Endothelial cell of umbilical vein (primary cell): ENCODE results near the gene LRCH1. TPM values are rescaled to one million over a fixed set of nuclear protein-coding genes. Genes with fewer than 3 reads are reported as not detected.

Experiments used
- BruUV-seq: library from RNA; stranded (reverse); fragments of 400-500 nt; replicated peaks from 2 replicates; lab custom pipeline; 2021; lab: Mats Ljungman, UMichigan
- CTCF ChIA-PET: fragments of 300-600, 350-600 bp; sonication (Branson Sonifier 250); formaldehyde crosslinking; loops from one replicate; lab custom pipeline; 2021; ENCODE audit warnings: antibody characterized with exemption, inconsistent platforms; lab: Charles Lee
- POLR2A ChIA-PET: fragments of 300-600, 350-600 bp; sonication (Branson Sonifier 250); formaldehyde crosslinking; loops from one replicate; lab custom pipeline; 2021; ENCODE audit warnings: antibody characterized with exemption, inconsistent platforms; lab: Charles Lee
- DNase-seq: peaks from one replicate; pipeline ENCODE4 v3.0.0-alpha.2; 2011; ENCODE audit warnings: low read depth, low spot score
- FAIRE-seq: peaks from 2 replicates; lab custom pipeline; 2011; peaks lifted over from hg19 to GRCh38; lab: Jason Lieb, UNC
- H2AFZ ChIP-seq: 2 replicates; pipeline ENCODE4 v1.6.0; 2012; ENCODE audit warnings: low read depth, low read length, control low read depth, inconsistent platforms
- H3K27ac ChIP-seq: 2 replicates; pipeline ENCODE4 v1.5.1; 2011; ENCODE audit warnings: low read depth, mild to moderate bottlenecking, control low read depth, low read length, moderate library complexity; ENCODE audit not compliant: insufficient read depth
- H3K27me3 ChIP-seq, 2 experiments: 2 replicates each; pipeline versions ENCODE4 v1.6.0 to v1.6.1; 2011; ENCODE audit warnings: low read length in 2 of 2, mixed read lengths in 1 of 2; ENCODE audit not compliant: control insufficient read depth in 2 of 2, insufficient read depth in 2 of 2
- H3K36me3 ChIP-seq, 2 experiments: 2 replicates in 1 of 2; 3 replicates in 1 of 2; pipeline ENCODE4 v1.5.1; 2011; ENCODE audit warnings: low read length in 2 of 2, mild to moderate bottlenecking in 1 of 2, moderate library complexity in 1 of 2; ENCODE audit not compliant: control insufficient read depth in 2 of 2, insufficient read depth in 2 of 2; ENCODE audit errors: extremely low read depth in 1 of 2
- H3K4me1 ChIP-seq: 3 replicates; pipeline ENCODE4 v1.5.1; 2011; ENCODE audit warnings: mild to moderate bottlenecking, low read length; ENCODE audit not compliant: control insufficient read depth, insufficient read depth; ENCODE audit errors: extremely low read depth
- H3K4me2 ChIP-seq: 2 replicates; pipeline ENCODE4 v1.6.1; 2011; ENCODE audit warnings: low read length, control low read depth, mixed read lengths; ENCODE audit not compliant: insufficient read depth
- H3K4me3 ChIP-seq, 3 experiments: fragments of 200-600 bp in 1 of 3; sonication (generic), shearing (Covaris generic) in 1 of 3; replicated peaks in 1 of 3; 2 replicates each; pipeline ENCODE4 v1.5.1; 2011 to 2016; ENCODE audit warnings: control low read depth in 3 of 3, low read length in 3 of 3, mild to moderate bottlenecking in 2 of 3, inconsistent platforms in 1 of 3, low read depth in 1 of 3, moderate library complexity in 1 of 3; ENCODE audit not compliant: insufficient read depth in 1 of 3
- H3K79me2 ChIP-seq: 2 replicates; pipeline ENCODE4 v1.6.0; 2012; ENCODE audit warnings: low read length, inconsistent platforms; ENCODE audit not compliant: control insufficient read depth, insufficient read depth
- H3K9ac ChIP-seq: replicated peaks from 2 replicates; pipeline ENCODE3; 2011; ENCODE audit warnings: low read length, control low read depth; ENCODE audit not compliant: insufficient read depth; ENCODE audit errors: extremely low read depth
- H3K9me1 ChIP-seq: replicated peaks from 3 replicates; pipeline ENCODE4 v1.6.0; 2011; ENCODE audit warnings: mild to moderate bottlenecking, low read length; ENCODE audit not compliant: control insufficient read depth, insufficient read depth; ENCODE audit errors: extremely low read depth
- H3K9me3 ChIP-seq: replicated peaks from 2 replicates; pipeline ENCODE4 v1.5.1; 2012; ENCODE audit warnings: low read length, inconsistent platforms; ENCODE audit not compliant: control insufficient read depth, insufficient read depth
- H4K20me1 ChIP-seq: replicated peaks from 2 replicates; pipeline ENCODE3; 2011; ENCODE audit warnings: mild to moderate bottlenecking, low read length; ENCODE audit not compliant: control insufficient read depth, insufficient read depth; ENCODE audit errors: extremely low read depth
- EZH2 ChIP-seq: IDR thresholded peaks from 2 replicates; pipeline ENCODE4 v1.6.1; 2012; ENCODE audit warnings: borderline replicate concordance, low read depth, mild to moderate bottlenecking, moderate library complexity, low read length, inconsistent platforms; ENCODE audit not compliant: severe bottlenecking
- FOS ChIP-seq: IDR thresholded peaks from 2 replicates; pipeline ENCODE4 v1.6.1; 2011; ENCODE audit warnings: mild to moderate bottlenecking, low read length, moderate library complexity, borderline replicate concordance; ENCODE audit not compliant: insufficient read depth
- GATA2 ChIP-seq: IDR thresholded peaks from 2 replicates; pipeline ENCODE4 v1.7.0; 2011; ENCODE audit warnings: low read depth, mild to moderate bottlenecking, moderate library complexity, mixed read lengths, low read length; ENCODE audit not compliant: insufficient read length, insufficient read depth
- JUN ChIP-seq: IDR thresholded peaks from 2 replicates; pipeline ENCODE4 v1.6.1; 2011; ENCODE audit warnings: borderline replicate concordance, low read depth; ENCODE audit not compliant: insufficient read length, insufficient read depth
- MYC ChIP-seq: IDR thresholded peaks from one replicate; pipeline ENCODE4 v1.6.1; 2011; ENCODE audit warnings: mild to moderate bottlenecking, low read depth, low read length
- POLR2A ChIP-seq: IDR thresholded peaks from 2 replicates; pipeline ENCODE4 v1.6.1; 2012; ENCODE audit warnings: low read depth, mild to moderate bottlenecking, control low read depth, low read length
- POLR2AphosphoS5 ChIP-seq: IDR thresholded peaks from 2 replicates; pipeline ENCODE4 v1.6.1; 2012; ENCODE audit warnings: low read depth, mild to moderate bottlenecking, control low read depth, low read length, moderate library complexity; ENCODE audit not compliant: insufficient read depth
- dilution Hi-C: fragments of 300-500 bp; cut with MboI; formaldehyde crosslinking; loops from one replicate; pipeline ENCODE4 v1.15.0; 2019; ENCODE audit warnings: low sequenced_read_pairs; ENCODE audit not compliant: extremely low pct_ligation_motif_present
- intact Hi-C: fragments of 100-400 bp; cut with micrococcal nuclease; formaldehyde crosslinking; loops from one replicate; pipeline ENCODE4 v1.10.0; 2022
- polyA plus RNA-seq, 4 experiments: library from polyadenylated mRNA; depleted of rRNA in 3 of 4; stranded (reverse) in 3 of 4; unstranded in 1 of 4; fragments of >200 nt; gene quantifications; 2 replicates each; pipeline versions ENCODE4 v1.2.1 to v1.2.3, GENCODE V29; 2011 to 2012; ENCODE audit warnings: missing spikeins in 1 of 4
- total RNA-seq: library from RNA; stranded (reverse); gene quantifications from 2 replicates; pipeline ENCODE4 v1.2.3, GENCODE V29; 2021
- TF ChIP-seq, protein P1 (sequence below): IDR thresholded peaks from 2 replicates; pipeline ENCODE4 v1.6.1; 2011; ENCODE audit not compliant: insufficient read depth, insufficient read length
- TF ChIP-seq, protein P2 (sequence below), 2 donors: IDR thresholded peaks; 1 replicate in 1 of 2; 2 replicates in 1 of 2; pipeline ENCODE4 v1.5.1; 2011; ENCODE audit warnings: low read length in 2 of 2, mild to moderate bottlenecking in 2 of 2, moderate library complexity in 2 of 2, control low read depth in 1 of 2, inconsistent platforms in 1 of 2, low read depth in 1 of 2; ENCODE audit not compliant: insufficient read depth in 1 of 2; ENCODE audit errors: extremely low read depth in 1 of 2

Gene LRCH1
- total and polyA plus RNA-seq, 2 donors (not counting 3 experiments of a cell fraction or from before 2014, with no cell fraction given) = 5.4 to 16.5 TPM

DNA sequence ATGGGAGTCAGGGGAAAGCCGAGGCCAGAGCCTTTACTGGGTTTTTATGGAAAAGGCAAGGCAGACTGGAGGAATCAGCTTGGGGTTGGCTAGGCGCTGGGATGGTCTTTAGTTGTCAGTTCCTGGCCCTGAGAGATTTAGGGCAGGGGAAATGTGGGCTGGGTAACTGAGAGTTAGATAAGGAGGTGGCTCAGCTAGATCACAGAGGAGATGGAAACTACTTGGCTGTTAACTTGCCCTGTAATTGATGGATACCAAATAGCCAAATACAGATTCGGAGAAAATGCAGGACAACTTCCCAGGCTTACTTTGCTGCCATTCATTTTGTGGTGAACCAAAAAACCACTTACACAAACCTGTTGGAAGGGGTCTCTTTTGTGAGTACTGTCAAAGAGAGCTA is 54.0 kb downstream of the LRCH1 start:
- peaks cover 5% of the 10 kb centered on the region for H4K20me1 ChIP-seq

More for the DNA sequence above, 54.0 kb downstream of the LRCH1 start:
- Histone ChIP-seq H3K9ac (no peak overlapping the region), H3K4me2 (no peak overlapping the region), H2AFZ (no peak overlapping the region), H3K9me3 (no peaks in the 10 kb centered on the region), H3K27ac (no peak overlapping the region), H3K36me3 (no peaks in the 10 kb centered on the region), H3K27me3 (no peaks in the 10 kb centered on the region), H3K4me1 (peaks cover 9% of the 10 kb centered on the region), H3K4me3 (no peak overlapping the region), H3K9me1 (no peaks in the 10 kb centered on the region), H3K79me2 (peaks cover 17% of the 10 kb centered on the region)
- DNase-seq (no peak), FAIRE-seq (no peak)
- TF ChIP-seq GATA2 (no peak), EZH2 (no peak), POLR2A (no peak), POLR2AphosphoS5 (no peak), JUN (no peak), MYC (no peak), FOS (no peak)
- TF ChIP-seq, protein P1, sequence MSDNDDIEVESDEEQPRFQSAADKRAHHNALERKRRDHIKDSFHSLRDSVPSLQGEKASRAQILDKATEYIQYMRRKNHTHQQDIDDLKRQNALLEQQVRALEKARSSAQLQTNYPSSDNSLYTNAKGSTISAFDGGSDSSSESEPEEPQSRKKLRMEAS = no peak
- TF ChIP-seq, protein P2, sequence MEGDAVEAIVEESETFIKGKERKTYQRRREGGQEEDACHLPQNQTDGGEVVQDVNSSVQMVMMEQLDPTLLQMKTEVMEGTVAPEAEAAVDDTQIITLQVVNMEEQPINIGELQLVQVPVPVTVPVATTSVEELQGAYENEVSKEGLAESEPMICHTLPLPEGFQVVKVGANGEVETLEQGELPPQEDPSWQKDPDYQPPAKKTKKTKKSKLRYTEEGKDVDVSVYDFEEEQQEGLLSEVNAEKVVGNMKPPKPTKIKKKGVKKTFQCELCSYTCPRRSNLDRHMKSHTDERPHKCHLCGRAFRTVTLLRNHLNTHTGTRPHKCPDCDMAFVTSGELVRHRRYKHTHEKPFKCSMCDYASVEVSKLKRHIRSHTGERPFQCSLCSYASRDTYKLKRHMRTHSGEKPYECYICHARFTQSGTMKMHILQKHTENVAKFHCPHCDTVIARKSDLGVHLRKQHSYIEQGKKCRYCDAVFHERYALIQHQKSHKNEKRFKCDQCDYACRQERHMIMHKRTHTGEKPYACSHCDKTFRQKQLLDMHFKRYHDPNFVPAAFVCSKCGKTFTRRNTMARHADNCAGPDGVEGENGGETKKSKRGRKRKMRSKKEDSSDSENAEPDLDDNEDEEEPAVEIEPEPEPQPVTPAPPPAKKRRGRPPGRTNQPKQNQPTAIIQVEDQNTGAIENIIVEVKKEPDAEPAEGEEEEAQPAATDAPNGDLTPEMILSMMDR (IDR thresholded peaks at IDR 0.05; ENCODE audit: extremely low read depth in 1 of 2, insufficient read depth in 1 of 2, low read depth in 1 of 2, low read length in 2 of 2) = no peak
- ChIA-PET POLR2A (no interaction called here), CTCF (no interaction called here)
- BruUV-seq = no TSS peak
- dilution Hi-C loops (no loop called here), intact Hi-C loops (no loop called here)
